Effector memory CD8-positive, alpha-beta T cell (primary cell): ENCODE results near the gene GPRIN2.

ENCODE experiments used
- ATAC-seq: fragments of 150-1000 bp; cut with Tn5 transposase; replicated peaks from 2 replicates; pipeline ENCODE4 v1.10.0; 2021; ENCODE audit warnings: mild to moderate bottlenecking, moderate library complexity
- DNase-seq, 3 experiments: peaks; one replicate each; pipeline ENCODE4 v3.0.0; 2021
- H3K27ac Mint-ChIP-seq, 2 donors: one replicate each; pipeline ENCODE4 v1.8.0; 2022; ENCODE audit warnings: mild to moderate bottlenecking in 2 of 2, mixed read lengths in 2 of 2, moderate library complexity in 2 of 2
- H3K27me3 Mint-ChIP-seq, 2 donors: one replicate each; pipeline ENCODE4 v1.8.0; 2022; ENCODE audit warnings: mixed read lengths in 2 of 2
- H3K36me3 Mint-ChIP-seq: one replicate; pipeline ENCODE4 v1.8.0; 2022; ENCODE audit warnings: mild to moderate bottlenecking, moderate library complexity, mixed read lengths; ENCODE audit not compliant: insufficient read depth
- H3K4me1 Mint-ChIP-seq, 2 donors: one replicate each; pipeline ENCODE4 v1.8.0; 2022; ENCODE audit warnings: low read depth in 2 of 2, mixed read lengths in 2 of 2
- H3K4me3 Mint-ChIP-seq, 2 donors: one replicate each; pipeline ENCODE4 v1.8.0; 2022; ENCODE audit warnings: mild to moderate bottlenecking in 2 of 2, mixed read lengths in 2 of 2, moderate library complexity in 2 of 2
- H3K9me3 Mint-ChIP-seq, 2 donors: one replicate each; pipeline ENCODE4 v1.8.0; 2022; ENCODE audit warnings: mixed read lengths in 2 of 2

The GPRIN2 gene

DNA sequence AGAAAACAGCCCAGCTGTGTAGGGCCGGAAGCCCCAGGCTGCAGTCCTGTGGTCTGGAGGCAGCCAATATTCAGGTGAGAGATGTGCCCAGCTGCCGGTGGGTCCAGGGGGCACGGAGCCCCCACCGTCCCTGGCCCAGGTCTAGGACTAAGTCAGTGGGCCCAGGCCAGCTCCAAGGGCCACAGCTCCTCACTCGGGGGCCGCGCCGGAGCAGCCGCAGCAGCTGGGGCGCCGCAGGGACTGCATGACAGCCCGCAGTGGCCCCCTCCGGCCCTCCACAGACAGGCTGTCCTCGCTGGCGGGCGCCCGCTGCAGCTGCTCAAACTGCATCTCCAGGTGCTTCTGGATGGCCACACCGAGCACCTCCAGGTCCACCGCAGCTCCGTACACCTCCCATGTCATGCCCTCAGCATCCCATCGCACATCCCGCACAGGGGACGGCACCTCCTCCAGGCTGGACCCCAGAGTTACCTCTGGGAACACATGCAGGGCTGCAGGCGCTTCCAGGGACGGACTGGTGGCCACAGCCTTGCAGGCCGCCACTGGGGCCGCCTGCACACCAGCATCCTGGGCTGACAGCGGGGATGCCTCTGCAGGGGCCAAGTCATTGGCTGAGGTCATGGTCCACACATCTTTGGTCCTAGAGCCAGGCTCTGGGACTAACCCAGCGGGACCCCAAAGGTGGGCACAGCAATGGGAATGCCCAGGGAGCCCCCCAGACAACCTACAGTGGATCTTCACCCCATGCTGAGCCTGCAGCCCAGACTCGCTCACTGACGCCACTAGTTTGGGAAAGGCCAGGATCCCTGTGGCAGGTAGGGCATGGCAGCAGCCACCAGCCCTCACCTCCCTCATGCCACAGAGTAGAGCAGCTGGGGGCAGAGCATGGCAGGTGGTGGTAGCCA, 7.0 kb downstream of the GPRIN2 start:
- no peaks in the 10 kb centered on the region for H3K4me1 Mint-ChIP-seq
- peaks cover 0 to 7% of the 10 kb centered on the region in 2 donors for H3K27me3 Mint-ChIP-seq
- ATAC-seq: no peak
- H3K4me3 Mint-ChIP-seq: no peak overlapping the region
- H3K36me3 Mint-ChIP-seq: no peaks in the 10 kb centered on the region
- DNase-seq: no peak
- H3K9me3 Mint-ChIP-seq: no peaks in the 10 kb centered on the region
- H3K27ac Mint-ChIP-seq: no peak overlapping the region

DNA sequence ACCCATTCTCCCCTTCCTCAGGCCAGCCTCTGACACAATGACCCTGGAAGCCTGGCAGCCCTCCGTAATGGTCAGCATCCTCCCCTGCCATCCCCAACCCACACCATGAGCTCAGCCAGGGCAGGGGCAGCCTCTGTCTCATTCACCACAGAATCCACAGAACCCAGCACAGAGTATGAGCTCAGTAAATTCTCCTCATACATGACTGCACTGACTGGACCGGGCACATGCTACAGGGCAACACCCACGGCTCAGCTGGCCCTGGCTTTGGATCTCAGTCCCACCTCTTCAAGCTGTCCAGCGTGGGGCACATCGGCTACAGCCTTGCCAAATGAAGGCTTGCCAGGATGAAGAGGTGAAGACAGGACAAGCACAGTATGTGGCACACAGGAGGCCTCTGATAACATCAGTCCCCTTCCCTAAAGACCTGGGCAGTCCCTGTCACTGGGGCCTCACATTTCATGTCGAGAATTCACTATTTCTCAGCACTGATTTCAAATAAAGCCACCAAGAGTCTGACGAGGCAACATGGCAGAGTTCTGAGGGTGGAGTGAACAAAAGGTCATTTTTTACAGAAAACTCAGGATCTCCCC, 7.9 kb downstream of the GPRIN2 start:
- Mint-ChIP-seq H3K4me1 (no peaks in the 10 kb centered on the region), H3K4me3 (no peak overlapping the region), H3K27me3 (peaks cover 0 to 16% of the 10 kb centered on the region in 2 donors), H3K27ac (no peak overlapping the region), H3K9me3 (no peaks in the 10 kb centered on the region), H3K36me3 (no peaks in the 10 kb centered on the region)
- DNase-seq: no peak
- no peak for ATAC-seq

DNA sequence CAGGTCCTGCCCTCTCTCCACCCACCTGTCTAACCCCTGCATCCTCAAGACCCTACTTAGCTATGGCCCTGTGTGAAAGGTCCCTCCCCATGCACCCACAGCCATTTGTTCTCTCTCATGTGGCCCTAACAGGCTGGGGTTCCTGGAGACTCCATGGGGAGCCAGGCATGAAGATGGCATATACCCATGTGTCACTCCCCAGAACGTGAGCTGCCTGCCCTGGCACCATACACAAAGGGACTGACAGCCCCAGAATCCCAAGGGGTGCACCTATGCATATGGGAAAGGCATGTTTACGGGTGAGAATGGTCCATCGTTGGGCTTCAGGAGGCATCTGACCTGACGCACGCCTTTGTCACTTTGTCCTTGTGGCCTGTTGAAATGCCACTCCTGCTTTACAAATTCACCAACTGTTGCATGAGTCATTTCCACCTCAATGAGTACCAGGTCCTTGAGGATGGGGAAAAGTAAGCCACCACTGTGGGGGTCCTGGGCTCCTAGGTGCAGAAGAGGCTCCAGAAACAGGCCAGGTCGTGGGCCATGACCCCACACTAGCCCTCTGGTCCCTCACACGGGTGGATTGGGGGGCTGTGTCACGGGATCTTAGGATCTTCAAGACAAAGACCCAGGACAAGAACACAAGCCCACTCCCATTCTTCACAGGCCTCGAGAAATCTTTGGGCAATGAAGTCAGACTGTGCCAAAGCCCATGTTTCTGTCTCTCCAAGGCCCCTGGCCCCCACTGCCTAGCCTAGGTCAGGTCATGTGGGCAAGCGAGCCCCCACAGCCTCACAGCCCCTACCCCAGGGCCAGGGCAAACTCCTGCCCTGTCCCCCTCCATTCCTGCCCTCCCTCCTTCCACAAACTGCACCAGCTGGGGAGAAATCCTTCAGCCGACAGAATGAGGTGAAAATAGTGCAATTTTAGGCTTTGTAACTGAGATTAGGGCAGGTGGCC, 8.6 kb downstream of the GPRIN2 start:
- Mint-ChIP-seq H3K4me1 (no peaks in the 10 kb centered on the region), H3K9me3 (no peaks in the 10 kb centered on the region), H3K36me3 (no peaks in the 10 kb centered on the region), H3K4me3 (no peak overlapping the region), H3K27ac (no peak overlapping the region), H3K27me3 (peaks cover 6 to 23% of the 10 kb centered on the region in 2 donors)
- no peak for ATAC-seq
- no peak for DNase-seq

DNA sequence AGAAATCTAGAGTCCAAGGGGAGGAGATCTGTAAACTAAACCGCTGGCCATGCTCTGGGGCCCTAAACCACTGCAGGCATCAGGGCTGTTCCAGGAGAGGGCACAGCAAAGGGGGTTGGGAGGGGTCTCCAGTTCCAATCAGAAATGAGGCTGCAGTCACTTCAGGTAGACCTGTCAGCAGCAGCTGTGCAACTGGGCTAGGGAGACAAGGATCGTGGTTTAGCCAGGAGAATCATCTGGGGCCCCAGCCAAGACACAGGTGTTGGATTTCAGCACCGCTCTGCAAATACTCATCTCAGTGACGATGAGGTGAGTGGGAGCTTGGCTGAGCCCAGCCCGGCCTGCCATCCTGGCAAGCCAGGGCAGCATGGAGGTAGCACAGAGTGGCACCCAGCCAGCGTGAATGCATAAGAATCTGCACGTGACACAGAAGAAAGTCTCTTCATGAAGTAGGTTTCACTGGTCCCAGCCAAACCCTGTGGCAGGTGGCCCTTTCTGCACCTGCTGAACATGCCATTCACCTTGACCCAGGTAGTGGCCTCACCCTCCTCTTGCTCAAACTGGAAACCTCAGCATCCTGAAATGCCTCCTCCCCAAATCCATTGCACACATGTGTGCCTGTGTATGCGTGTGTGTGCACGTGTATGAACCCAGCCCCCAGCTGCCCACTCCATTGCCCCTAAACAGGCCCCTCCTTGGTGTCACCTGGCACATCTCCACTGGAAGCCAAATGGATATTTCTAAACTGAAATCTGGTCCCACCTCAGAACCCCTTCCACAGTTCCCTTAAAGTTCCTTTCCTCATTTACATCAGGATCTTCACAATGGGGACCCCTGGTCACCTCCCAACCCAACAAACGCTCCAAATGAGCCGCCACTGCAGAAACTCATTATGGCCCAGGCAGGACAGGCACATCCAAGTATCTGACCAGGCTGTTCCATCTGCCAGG, 9.6 kb downstream of the GPRIN2 start:
- Mint-ChIP-seq H3K4me3 (no peak overlapping the region), H3K4me1 (no peaks in the 10 kb centered on the region), H3K27ac (no peak overlapping the region), H3K9me3 (no peaks in the 10 kb centered on the region), H3K36me3 (no peaks in the 10 kb centered on the region), H3K27me3 (peaks cover 14 to 33% of the 10 kb centered on the region in 2 donors)
- ATAC-seq (no peak), DNase-seq (no peak)

DNA sequence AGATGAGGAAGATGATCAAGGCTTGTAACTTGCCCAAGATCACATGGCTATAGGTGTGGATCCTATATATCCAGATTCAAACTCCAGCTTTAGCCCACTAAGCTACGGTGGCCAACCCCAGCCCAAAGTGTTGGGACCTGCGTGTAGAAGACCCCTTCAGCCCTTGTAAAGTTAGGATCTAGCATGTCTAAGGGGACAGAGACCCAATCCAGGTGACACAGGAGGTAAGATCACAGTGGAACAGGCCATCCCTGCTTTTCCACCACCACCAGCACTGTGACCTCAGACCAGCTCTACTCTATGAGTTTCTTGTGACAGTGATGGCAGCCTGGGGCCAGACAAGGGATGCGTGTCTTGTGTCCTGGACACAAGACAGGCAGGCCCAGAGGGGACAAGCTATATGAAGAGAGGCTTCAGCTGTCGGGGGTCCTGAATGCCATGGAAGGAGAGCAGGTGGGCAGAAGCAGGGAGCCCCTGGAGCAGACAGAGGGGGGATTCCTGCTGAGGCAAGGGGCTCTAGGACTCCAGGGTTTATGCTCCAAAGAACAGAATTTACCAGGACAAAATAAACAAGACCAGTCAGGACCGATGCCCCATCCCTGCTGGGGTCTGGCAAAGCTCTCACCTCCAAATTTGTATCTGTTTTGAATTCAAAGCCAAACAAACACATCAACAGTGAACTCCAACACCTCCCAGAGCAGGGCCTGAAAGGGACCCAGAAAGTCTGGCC, 10.4 kb downstream of the GPRIN2 start:
- no peak overlapping the region for H3K4me3 Mint-ChIP-seq
- no peak for DNase-seq
- no peak for ATAC-seq
- H3K4me1 Mint-ChIP-seq: no peaks in the 10 kb centered on the region
- H3K36me3 Mint-ChIP-seq: no peaks in the 10 kb centered on the region
- no peak overlapping the region for H3K27ac Mint-ChIP-seq
- no peaks in the 10 kb centered on the region for H3K9me3 Mint-ChIP-seq
- peaks cover 15 to 35% of the 10 kb centered on the region in 2 donors for H3K27me3 Mint-ChIP-seq

DNA sequence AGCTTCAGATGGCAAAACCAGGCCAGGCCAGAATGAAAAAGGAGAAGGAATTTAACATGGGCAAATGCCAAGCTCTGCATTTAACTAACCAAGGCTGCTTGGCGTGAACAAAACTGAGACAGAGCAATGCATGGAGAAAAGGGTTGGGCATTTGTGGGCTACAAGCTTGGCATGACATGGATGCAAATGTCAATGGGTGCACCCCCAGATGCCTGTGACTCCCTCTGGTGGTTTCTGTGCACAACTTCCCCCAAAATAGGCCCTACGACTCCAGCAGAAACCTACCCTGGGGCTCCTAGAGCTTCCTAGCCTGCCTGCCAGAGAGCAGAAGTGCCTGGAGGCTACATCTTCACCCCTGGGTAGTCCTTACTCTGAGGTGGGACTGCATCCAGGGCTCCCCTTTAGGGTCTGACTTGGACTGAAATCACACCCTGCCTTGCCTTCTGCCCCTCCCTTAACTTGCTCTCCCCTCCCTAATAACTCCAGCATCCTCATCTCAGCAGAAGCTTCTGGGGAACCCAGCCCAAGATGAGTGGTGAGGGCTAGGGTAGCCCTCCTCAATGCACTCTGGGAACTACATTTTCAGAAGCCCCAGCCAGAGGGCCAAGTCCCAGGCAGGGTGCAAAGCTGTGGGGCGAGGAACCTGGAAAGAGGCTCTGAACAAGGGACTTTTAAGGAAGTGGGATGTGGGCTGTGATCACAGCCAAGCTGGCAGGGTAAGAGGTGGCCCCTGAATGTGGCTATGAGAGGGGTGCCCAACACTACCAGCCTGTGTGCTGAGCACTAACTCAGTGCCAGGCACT, 11.3 kb downstream of the GPRIN2 start:
- ATAC-seq: no peak
- Mint-ChIP-seq H3K4me1 (peaks cover 0 to 6% of the 10 kb centered on the region in 2 donors), H3K27me3 (peaks cover 22 to 43% of the 10 kb centered on the region in 2 donors), H3K36me3 (no peaks in the 10 kb centered on the region), H3K4me3 (no peak overlapping the region), H3K27ac (no peak overlapping the region), H3K9me3 (no peaks in the 10 kb centered on the region)
- no peak for DNase-seq

DNA sequence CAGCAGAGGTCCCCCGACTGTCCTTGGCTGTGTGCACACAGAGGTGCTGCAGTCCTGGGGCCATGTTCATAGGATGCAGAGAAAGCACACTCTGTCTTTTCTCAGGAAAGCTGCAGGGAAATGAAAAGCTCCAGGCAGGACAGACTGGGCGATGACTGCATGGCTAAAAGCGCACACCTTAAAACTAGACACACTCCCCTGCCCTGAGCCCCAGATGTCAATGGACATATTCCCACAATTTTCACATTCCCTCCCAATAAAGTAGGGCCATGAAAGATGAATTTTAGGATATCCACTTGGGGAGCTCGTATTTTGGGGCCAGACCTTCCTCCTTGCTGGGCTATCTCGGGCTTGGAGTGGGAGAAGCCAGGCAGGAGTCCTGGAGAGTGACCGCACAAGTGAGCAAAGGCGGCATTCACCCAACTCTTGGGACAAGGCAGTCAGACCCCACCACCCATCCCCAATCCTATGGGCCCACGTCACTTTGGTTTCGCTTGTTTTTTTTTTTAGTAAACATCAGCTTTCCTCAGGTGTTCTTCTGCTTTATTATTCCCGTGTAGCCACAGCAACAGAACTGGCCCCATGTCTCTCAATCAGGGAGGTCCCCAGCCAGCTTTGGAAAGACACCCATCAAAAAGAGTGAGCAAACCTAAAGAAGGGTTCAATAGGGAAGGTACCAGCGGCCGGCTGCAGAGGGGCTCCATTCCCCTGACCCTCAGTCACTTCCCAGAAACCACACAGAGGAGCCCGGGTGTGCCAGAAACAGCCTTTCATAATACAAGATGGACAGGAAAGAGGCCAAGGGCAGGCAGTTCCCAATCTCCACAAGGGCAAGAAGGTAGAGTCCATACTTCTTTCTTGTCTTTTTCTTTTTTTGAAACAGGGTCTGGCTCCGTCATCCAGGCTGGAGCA, 12.7 kb downstream of the GPRIN2 start:
- peaks cover 0 to 8% of the 10 kb centered on the region in 2 donors for H3K4me1 Mint-ChIP-seq
- H3K4me3 Mint-ChIP-seq: no peak overlapping the region
- H3K36me3 Mint-ChIP-seq: no peaks in the 10 kb centered on the region
- no peaks in the 10 kb centered on the region for H3K9me3 Mint-ChIP-seq
- ATAC-seq: no peak
- no peak overlapping the region for H3K27ac Mint-ChIP-seq
- H3K27me3 Mint-ChIP-seq: peaks cover 30 to 53% of the 10 kb centered on the region in 2 donors
- no peak for DNase-seq

DNA sequence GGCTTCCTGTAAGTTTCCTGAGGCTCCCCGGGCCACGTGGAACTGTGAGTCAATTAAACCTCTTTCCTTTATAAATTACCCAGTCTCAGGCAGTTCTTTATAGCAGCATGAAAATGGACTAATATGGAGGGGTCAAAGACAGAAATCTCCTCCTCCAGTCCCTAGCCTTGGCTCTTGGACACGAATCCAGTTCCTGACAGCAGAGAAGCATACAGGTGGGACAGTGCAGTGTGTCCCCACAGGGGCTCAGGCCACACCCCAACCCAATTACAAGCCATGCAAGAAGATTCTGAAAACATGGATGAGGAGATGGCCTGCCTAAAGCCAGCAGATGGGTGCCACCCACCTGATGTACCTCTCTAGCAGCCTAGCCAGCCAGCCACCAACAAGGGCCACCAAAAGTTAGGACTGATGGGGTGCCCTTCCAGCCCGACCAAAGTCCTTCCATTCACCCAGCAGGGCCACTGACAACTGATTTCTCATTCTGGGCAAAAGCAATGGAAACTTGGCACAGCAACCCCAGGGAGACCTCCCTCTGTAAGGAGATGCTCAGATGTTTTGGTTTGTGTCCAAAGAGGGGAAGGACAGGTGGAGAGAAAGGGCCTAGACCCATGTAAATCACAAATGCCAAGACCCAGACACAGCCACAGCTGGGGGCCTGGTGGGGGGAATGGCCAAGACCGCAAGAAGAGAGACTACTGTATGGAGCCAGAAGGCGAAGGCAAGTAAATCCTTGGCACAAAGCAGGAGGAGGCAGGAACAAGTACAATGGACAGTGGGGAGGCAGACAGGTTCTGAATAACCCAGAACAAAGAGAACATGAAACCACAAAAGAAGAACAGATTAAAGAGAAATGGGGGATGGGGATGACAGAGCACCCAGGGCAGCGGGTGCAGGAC, 13.6 kb downstream of the GPRIN2 start:
- H3K9me3 Mint-ChIP-seq: no peaks in the 10 kb centered on the region
- ATAC-seq (no peak), DNase-seq (no peak)
- no peak overlapping the region for H3K27ac Mint-ChIP-seq
- no peaks in the 10 kb centered on the region for H3K36me3 Mint-ChIP-seq
- H3K27me3 Mint-ChIP-seq: peaks cover 38 to 62% of the 10 kb centered on the region in 2 donors
- no peak overlapping the region for H3K4me3 Mint-ChIP-seq
- H3K4me1 Mint-ChIP-seq: peaks cover 0 to 8% of the 10 kb centered on the region in 2 donors

DNA sequence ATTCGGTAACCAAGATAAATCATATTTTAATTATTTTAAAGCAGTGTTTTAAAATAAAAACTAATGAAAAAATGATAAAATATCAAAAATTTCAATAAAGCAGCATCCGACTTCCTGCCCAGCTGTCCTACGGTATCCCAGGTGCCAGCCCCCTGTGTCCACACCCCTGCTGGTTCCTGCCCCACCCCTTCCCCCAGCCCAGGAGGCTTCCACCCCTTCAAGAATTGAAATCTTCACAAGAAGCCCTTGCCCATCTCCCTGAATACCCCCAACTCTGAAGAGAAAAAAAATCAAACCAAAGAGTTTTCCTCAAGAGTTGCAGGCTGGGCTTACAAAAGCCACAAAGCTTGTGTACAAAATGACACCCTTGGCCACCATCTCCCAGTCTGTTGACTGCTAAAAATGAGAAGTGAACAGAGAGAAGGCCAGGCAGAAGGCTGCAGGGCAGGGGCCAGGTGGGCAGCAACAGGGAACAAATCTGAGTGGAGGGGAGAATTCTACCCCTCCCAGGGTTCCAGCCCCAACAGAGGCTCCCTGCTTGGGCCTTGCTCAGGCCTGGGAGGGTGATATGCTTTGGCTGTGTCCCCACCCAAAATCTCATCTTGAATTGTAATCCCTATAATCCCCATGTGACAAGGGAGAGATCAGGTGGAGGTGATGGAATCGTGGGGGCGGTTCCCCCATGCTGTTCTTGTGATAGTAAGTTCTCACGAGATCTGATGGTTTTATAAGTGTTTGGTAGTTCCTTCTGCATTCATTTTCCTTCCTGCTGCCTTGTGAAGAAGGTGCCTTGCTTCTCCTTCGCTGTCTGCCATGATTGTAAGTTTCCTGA, 14.5 kb downstream of the GPRIN2 start:
- Mint-ChIP-seq H3K4me3 (no peak overlapping the region), H3K27me3 (peaks cover 47 to 70% of the 10 kb centered on the region in 2 donors), H3K27ac (no peak overlapping the region), H3K9me3 (no peaks in the 10 kb centered on the region), H3K4me1 (peaks cover 0 to 8% of the 10 kb centered on the region in 2 donors), H3K36me3 (no peaks in the 10 kb centered on the region)
- ATAC-seq (no peak), DNase-seq (no peak)
